Neural cell (in vitro differentiated cells): ENCODE measurements around the gene FLAD1. TPM values are rescaled to one million over a fixed set of nuclear protein-coding genes. Genes with fewer than 3 reads are reported as not detected.
"Not testable (repeated sequence)": the region's sequence is repeated elsewhere in the genome, so short reads cannot be mapped to it uniquely, and the experiment has no call there.

ENCODE experiments used
- H2AFZ ChIP-seq: fragments of 200-600, 300-800 bp; sonication (generic), shearing (Covaris generic); 2 replicates; pipeline ENCODE4 v1.6.0; 2014; ENCODE audit warnings: low read depth, mild to moderate bottlenecking, antibody characterized with exemption, low read length, moderate library complexity
- H3F3A ChIP-seq: fragments of 200-600 bp; shearing (Covaris generic); 2 replicates; pipeline ENCODE4 v1.6.1; 2016; ENCODE audit warnings: mild to moderate bottlenecking, moderate library complexity, mixed read lengths, antibody characterized with exemption, low read length; ENCODE audit not compliant: insufficient read depth, poor library complexity, severe bottlenecking
- H3K27ac ChIP-seq: fragments of 200-600, 300-800 bp; sonication (generic), shearing (Covaris generic); 2 replicates; pipeline ENCODE4 v1.5.1; 2014; ENCODE audit warnings: mild to moderate bottlenecking, low read length, moderate library complexity
- H3K27me3 ChIP-seq: fragments of 300-800, 200-600 bp; sonication (generic), shearing (Covaris generic); 2 replicates; pipeline ENCODE4 v1.6.0; 2014; ENCODE audit warnings: mild to moderate bottlenecking, low read depth, low read length, moderate library complexity; ENCODE audit not compliant: insufficient read depth
- H3K36me3 ChIP-seq: fragments of 300-800, 200-600 bp; sonication (generic), shearing (Covaris generic); 2 replicates; pipeline ENCODE4 v1.5.1; 2014; ENCODE audit warnings: mild to moderate bottlenecking, antibody characterized with exemption, low read length, moderate library complexity; ENCODE audit not compliant: insufficient read depth
- H3K4me2 ChIP-seq: fragments of 300-800, 200-600 bp; sonication (generic), shearing (Covaris generic); 2 replicates; pipeline ENCODE4 v1.6.0; 2014; ENCODE audit warnings: mild to moderate bottlenecking, low read length
- H3K4me3 ChIP-seq: fragments of 300-800, 200-600 bp; sonication (generic), shearing (Covaris generic); 2 replicates; pipeline ENCODE4 v1.5.1; 2014; ENCODE audit warnings: mild to moderate bottlenecking, low read length, moderate library complexity
- H3K79me2 ChIP-seq: fragments of 200-600 bp; shearing (Covaris generic); replicated peaks from 2 replicates; pipeline ENCODE4 v1.6.0; 2014; ENCODE audit warnings: mild to moderate bottlenecking, low read length, moderate library complexity; ENCODE audit not compliant: insufficient read depth
- H3K9ac ChIP-seq: fragments of 300-800, 200-600 bp; sonication (generic), shearing (Covaris generic); 2 replicates; pipeline ENCODE4 v1.6.1; 2016; ENCODE audit warnings: mild to moderate bottlenecking, low read length, mixed read lengths
- H3K9me2 ChIP-seq: fragments of 200-600 bp; shearing (Covaris generic); 2 replicates; pipeline ENCODE4 v1.6.1; 2016; ENCODE audit warnings: mild to moderate bottlenecking, low read length, mixed read lengths; ENCODE audit not compliant: insufficient read depth
- H3K9me3 ChIP-seq: fragments of 200-600, 300-800 bp; sonication (generic), shearing (Covaris generic); 2 replicates; pipeline ENCODE4 v1.6.1; 2016; ENCODE audit warnings: mild to moderate bottlenecking, mixed run types, low read length, moderate library complexity, mixed read lengths
- H4K20me1 ChIP-seq: fragments of 200-600 bp; shearing (Covaris generic); 2 replicates; pipeline ENCODE4 v1.6.1; 2016; ENCODE audit warnings: mild to moderate bottlenecking, mixed run types; ENCODE audit not compliant: insufficient read depth
- CTCF ChIP-seq: fragments of 450-650 bp; IDR thresholded peaks from 2 replicates; pipeline ENCODE4 v1.5.1; 2014; ENCODE audit warnings: antibody characterized with exemption, mild to moderate bottlenecking, moderate library complexity; ENCODE audit not compliant: poor library complexity, severe bottlenecking
- EP300 ChIP-seq: fragments of 450-650 bp; conservative IDR thresholded peaks from 2 replicates; pipeline ENCODE4 v1.6.1; 2014; ENCODE audit warnings: antibody characterized with exemption, mild to moderate bottlenecking, moderate library complexity; ENCODE audit not compliant: poor library complexity, severe bottlenecking
- EZH2 ChIP-seq: fragments of 200-600, 300-800 bp; shearing (Covaris generic), sonication (generic); IDR thresholded peaks from 2 replicates; pipeline ENCODE4 v1.6.1; 2014; ENCODE audit warnings: antibody characterized with exemption, low read length, borderline replicate concordance, mild to moderate bottlenecking; ENCODE audit not compliant: insufficient read depth, poor library complexity, severe bottlenecking
- MXI1 ChIP-seq: fragments of 450-650 bp; conservative IDR thresholded peaks from 2 replicates; pipeline ENCODE4 v1.6.1; 2014; ENCODE audit warnings: antibody characterized with exemption, mild to moderate bottlenecking; ENCODE audit not compliant: poor library complexity, severe bottlenecking
- POLR2AphosphoS5 ChIP-seq: IDR thresholded peaks from 2 replicates; pipeline ENCODE4 v1.6.1; 2012
- RAD21 ChIP-seq: fragments of 450-650 bp; conservative IDR thresholded peaks from 2 replicates; pipeline ENCODE4 v1.6.1; 2014; ENCODE audit warnings: antibody characterized with exemption, mild to moderate bottlenecking, moderate library complexity
- REST ChIP-seq: IDR thresholded peaks from 2 replicates; pipeline ENCODE4 v1.6.1; 2012; ENCODE audit warnings: borderline replicate concordance
- SMC3 ChIP-seq: fragments of 450-650 bp; conservative IDR thresholded peaks from 2 replicates; pipeline ENCODE4 v1.6.1; 2014; ENCODE audit warnings: antibody characterized with exemption, mild to moderate bottlenecking, moderate library complexity; ENCODE audit not compliant: poor library complexity
- TAF1 ChIP-seq: IDR thresholded peaks from 2 replicates; pipeline ENCODE4 v1.6.1; 2012; ENCODE audit warnings: low read depth
- polyA plus RNA-seq: library from polyadenylated mRNA; depleted of rRNA; stranded (reverse); fragments of >200 nt; gene quantifications from 2 replicates; pipeline ENCODE4 v1.2.3, GENCODE V29; 2014

Gene FLAD1
- polyA plus RNA-seq, 1 donor from 2014 or later, result 68.6 TPM

GRCh38 chr1:154994591-154994990 lies 11.4 kb downstream of the FLAD1 start:
- H3K79me2 ChIP-seq, result no peaks in the 10 kb centered on the region
- no peaks in the 10 kb centered on the region for H4K20me1 ChIP-seq
- no peak overlapping the region for H3K9ac ChIP-seq
- no peak overlapping the region for H3K4me2 ChIP-seq
- TF ChIP-seq MXI1 (no peak), CTCF (no peak), RAD21 (no peak), EP300 (no peak), REST (no peak), TAF1 (no peak), EZH2 (no peak), SMC3 (no peak), POLR2AphosphoS5 (no peak)
- no peaks in the 10 kb centered on the region for H3K9me2 ChIP-seq
- H3K36me3 ChIP-seq, result no peaks in the 10 kb centered on the region
- H3K9me3 ChIP-seq, result no peaks in the 10 kb centered on the region
- H2AFZ ChIP-seq, result no peak overlapping the region
- no peak overlapping the region for H3K27ac ChIP-seq
- H3K4me3 ChIP-seq, result no peak overlapping the region
- H3F3A ChIP-seq, result peaks cover 3% of the 10 kb centered on the region
- no peaks in the 10 kb centered on the region for H3K27me3 ChIP-seq

GRCh38 chr1:154995301-154995983 lies 12.3 kb downstream of the FLAD1 start:
- not testable (repeated sequence) for H3K9me3 ChIP-seq, H3F3A ChIP-seq, H3K9ac ChIP-seq, H3K4me3 ChIP-seq, H4K20me1 ChIP-seq, H3K4me2 ChIP-seq, H3K27me3 ChIP-seq, H3K27ac ChIP-seq, H3K36me3 ChIP-seq, H2AFZ ChIP-seq, H3K9me2 ChIP-seq, H3K79me2 ChIP-seq
